Keratinocyte (primary cell): ENCODE data around the gene MXRA8. TPM values are rescaled to one million over a fixed set of nuclear protein-coding genes. Genes with fewer than 3 reads are reported as not detected.

Experiments used
- DNase-seq: peaks from one replicate; pipeline ENCODE4 v3.0.0-alpha.2; 2011; ENCODE audit warnings: low read depth, missing footprints, low spot score
- FAIRE-seq: peaks from 2 replicates; lab custom pipeline; 2011; peaks lifted over from hg19 to GRCh38; lab: Jason Lieb, UNC
- H2AFZ ChIP-seq: 2 replicates; pipeline ENCODE4 v1.6.0; 2012; ENCODE audit warnings: low read length, control low read depth, inconsistent platforms; ENCODE audit not compliant: control insufficient read depth
- H3K27ac ChIP-seq: 2 replicates; pipeline ENCODE4 v1.5.1; 2011; ENCODE audit warnings: low read length; ENCODE audit not compliant: control insufficient read depth, insufficient read depth
- H3K27me3 ChIP-seq: 3 replicates; pipeline ENCODE4 v1.6.0; 2011; ENCODE audit warnings: low read length; ENCODE audit not compliant: control insufficient read depth, insufficient read depth; ENCODE audit errors: extremely low read depth
- H3K36me3 ChIP-seq, 2 experiments: 2 replicates in 1 of 2; 3 replicates in 1 of 2; pipeline ENCODE4 v1.5.1; 2011; ENCODE audit warnings: low read length in 2 of 2, mild to moderate bottlenecking in 1 of 2; ENCODE audit not compliant: control insufficient read depth in 2 of 2, insufficient read depth in 2 of 2; ENCODE audit errors: extremely low read depth in 1 of 2
- H3K4me1 ChIP-seq: 3 replicates; pipeline ENCODE4 v1.5.1; 2011; ENCODE audit warnings: low read length; ENCODE audit not compliant: control insufficient read depth, insufficient read depth; ENCODE audit errors: extremely low read depth
- H3K4me2 ChIP-seq: 3 replicates; pipeline ENCODE4 v1.6.0; 2011; ENCODE audit warnings: low read depth, low read length; ENCODE audit not compliant: control insufficient read depth, insufficient read depth; ENCODE audit errors: extremely low read depth
- H3K4me3 ChIP-seq, 3 experiments: fragments of 200-600 bp in 1 of 3; sonication (generic) in 1 of 3; 2 replicates in 2 of 3; 3 replicates in 1 of 3; pipeline ENCODE4 v1.5.1; 2011 to 2016; ENCODE audit warnings: low read length in 3 of 3, mild to moderate bottlenecking in 3 of 3, control low read depth in 2 of 3, inconsistent platforms in 1 of 3, low read depth in 1 of 3, mixed read lengths in 1 of 3, mixed run types in 1 of 3, moderate library complexity in 1 of 3; ENCODE audit not compliant: control insufficient read depth in 2 of 3, insufficient read depth in 2 of 3; ENCODE audit errors: extremely low read depth in 1 of 3
- H3K79me2 ChIP-seq: 2 replicates; pipeline ENCODE4 v1.6.0; 2012; ENCODE audit warnings: low read length; ENCODE audit not compliant: control insufficient read depth, insufficient read depth
- H3K9ac ChIP-seq: 3 replicates; pipeline ENCODE4 v1.6.0; 2011; ENCODE audit warnings: low read length; ENCODE audit not compliant: control insufficient read depth, insufficient read depth; ENCODE audit errors: extremely low read depth
- H3K9me1 ChIP-seq: 3 replicates; pipeline ENCODE4 v1.6.0; 2011; ENCODE audit warnings: low read length; ENCODE audit not compliant: control insufficient read depth, insufficient read depth; ENCODE audit errors: extremely low read depth
- H3K9me3 ChIP-seq: 2 replicates; pipeline ENCODE4 v1.5.1; 2012; ENCODE audit warnings: low read depth, low read length; ENCODE audit not compliant: control insufficient read depth
- H4K20me1 ChIP-seq: 3 replicates; pipeline ENCODE4 v1.6.0; 2011; ENCODE audit warnings: low read length; ENCODE audit not compliant: control insufficient read depth, insufficient read depth; ENCODE audit errors: extremely low read depth
- CTCF ChIP-seq, 3 experiments: IDR thresholded peaks in 1 of 3; conservative IDR thresholded peaks in 1 of 3; optimal IDR thresholded peaks in 1 of 3; 2 replicates in 2 of 3; 3 replicates in 1 of 3; pipeline versions ENCODE3 to v1.5.1; 2011; ENCODE audit warnings: low read length in 3 of 3, mild to moderate bottlenecking in 3 of 3, moderate library complexity in 2 of 3, control low read depth in 1 of 3, inconsistent platforms in 1 of 3; ENCODE audit not compliant: insufficient read depth in 2 of 3; ENCODE audit errors: extremely low read depth in 1 of 3
- EZH2 ChIP-seq: IDR thresholded peaks from one replicate; pipeline ENCODE4 v1.6.1; 2012; ENCODE audit warnings: inconsistent platforms, mild to moderate bottlenecking, low read length, moderate library complexity
- dilution Hi-C: fragments of 300-500 bp; cut with MboI; formaldehyde crosslinking; loops from one replicate; pipeline ENCODE4 v1.7.0; 2020; ENCODE audit warnings: low sequenced_read_pairs; ENCODE audit not compliant: extremely low pct_ligation_motif_present
- polyA plus RNA-seq, 5 experiments: library from polyadenylated mRNA; depleted of rRNA in 3 of 5; stranded (reverse) in 3 of 5; stranded (forward) in 1 of 5; unstranded in 1 of 5; fragments of >200 nt; gene quantifications; 1 replicate in 1 of 5; 2 replicates in 3 of 5; 3 replicates in 1 of 5; pipeline versions ENCODE4 v1.2.1 to v1.2.3, GENCODE V29; 2011 to 2012; ENCODE audit warnings: missing spikeins in 2 of 5, low read depth in 1 of 5, low replicate concordance in 1 of 5

Gene MXRA8
- polyA plus RNA-seq, 1 donor (not counting 4 experiments of a cell fraction or from before 2014, with no cell fraction given), result not detected

- Histone ChIP-seq H3K79me2 (peaks cover 62% of the 10 kb centered on the region), H3K4me3 (peak overlapping the region; percentile 71 to 100 (median 86)), H3K36me3 (peaks cover 10 to 16% of the 10 kb centered on the region in 2 experiments), H4K20me1 (no peaks in the 10 kb centered on the region), H3K4me2 (peak overlapping the region; percentile 96), H3K9me3 (peaks cover 4% of the 10 kb centered on the region), H3K9me1 (no peaks in the 10 kb centered on the region), H3K4me1 (peaks cover 18% of the 10 kb centered on the region), H3K27me3 (no peaks in the 10 kb centered on the region), H3K27ac (peak overlapping the region; percentile 76), H3K9ac (peak overlapping the region; percentile 80), H2AFZ (no peak overlapping the region)
- FAIRE-seq, result no peak
- DNase-seq, result no peak
- no peak for TF ChIP-seq EZH2
- no peak for TF ChIP-seq CTCF (optimal IDR thresholded peaks at IDR 0.05 in 1 of 3, IDR thresholded peaks at IDR 0.05 in 1 of 3, conservative IDR thresholded peaks at IDR 0.05 in 1 of 3; ENCODE audit: extremely low read depth in 1 of 3, insufficient read depth in 2 of 3, low read length in 3 of 3)
- dilution Hi-C loops, result no loop called here
Observed at GRCh38 chr1:1325288-1326074, 32.9 kb downstream of the MXRA8 start.

- DNase-seq (peak; percentile 64), FAIRE-seq (no peak)
- Histone ChIP-seq H3K9ac (peak within 1 kb of the TSS; percentile 88), H3K79me2 (peaks cover 70% of the 10 kb centered on the region), H3K4me2 (peak within 1 kb of the TSS; percentile 96), H3K4me1 (peaks cover 18% of the 10 kb centered on the region), H3K9me1 (no peaks in the 10 kb centered on the region), H3K27me3 (no peaks in the 10 kb centered on the region), H3K27ac (peak within 1 kb of the TSS; percentile 76), H2AFZ (peak within 1 kb of the TSS; percentile 15), H3K36me3 (peaks cover 18% of the 10 kb centered on the region in 2 experiments), H4K20me1 (peaks cover 5% of the 10 kb centered on the region), H3K4me3 (peak within 1 kb of the TSS; percentile 77 to 100 (median 86)), H3K9me3 (no peaks in the 10 kb centered on the region)
- TF ChIP-seq EZH2 (no peak), CTCF (optimal IDR thresholded peaks at IDR 0.05 in 1 of 3, IDR thresholded peaks at IDR 0.05 in 1 of 3, conservative IDR thresholded peaks at IDR 0.05 in 1 of 3; ENCODE audit: extremely low read depth in 1 of 3, insufficient read depth in 2 of 3, low read length in 3 of 3) (no peak)
- dilution Hi-C loops, result no loop called here
Observed at GRCh38 chr1:1324524-1325287, 33.6 kb downstream of the MXRA8 start, which contains the start of the genes CPTP and INTS11. Gene CPTP (plus strand): TSS chr1:1324802. CDS start chr1:1326911, 2,109 bp downstream. Gene INTS11 (minus strand): TSS chr1:1324660. CDS start chr1:1324608, 52 bp downstream.
